H1 (cell line): Measurements from ENCODE around the gene OSBPL6. TPM values are rescaled to one million over a fixed set of nuclear protein-coding genes. Genes with fewer than 3 reads are reported as not detected.

Experiments used
- CBX5 ChIP-seq: fragments of 300-800, 300-1000 bp; sonication (generic); IDR thresholded peaks from 2 replicates; pipeline ENCODE4 v1.7.1; 2016; ENCODE audit warnings: antibody characterized with exemption, low read length, low read depth
- KDM4A ChIP-seq: IDR thresholded peaks from one replicate; pipeline ENCODE4 v1.7.1; 2012; ENCODE audit warnings: low read depth, mild to moderate bottlenecking, moderate library complexity, low read length, inconsistent platforms; ENCODE audit not compliant: severe bottlenecking
- KDM5A ChIP-seq: fragments of 200-600 bp; IDR thresholded peaks from 2 replicates; pipeline ENCODE4 v1.7.1; 2012; ENCODE audit warnings: mild to moderate bottlenecking, low read length, inconsistent platforms, mixed read lengths
- RFX5 ChIP-seq: IDR thresholded peaks from 2 replicates; pipeline ENCODE4 v1.6.1; 2011; ENCODE audit warnings: low read depth, low read length, improper control_type of control experiment, borderline replicate concordance
- SIN3A ChIP-seq, 2 experiments: IDR thresholded peaks in 1 of 2; conservative IDR thresholded peaks in 1 of 2; 2 replicates each; pipeline ENCODE4 v1.6.1; 2011 to 2012; ENCODE audit warnings: low read length in 2 of 2, improper control_type of control experiment in 1 of 2, low read depth in 1 of 2, mild to moderate bottlenecking in 1 of 2
- polyA plus RNA-seq, 7 experiments: library from polyadenylated mRNA; depleted of rRNA in 3 of 7; stranded (reverse) in 5 of 7; unstranded in 2 of 7; fragments of >200 nt in 5 of 7; fragments of 200-250 nt in 2 of 7; gene quantifications; 1 replicate in 5 of 7; 2 replicates in 1 of 7; 4 replicates in 1 of 7; pipeline versions ENCODE4 v1.2.1 to v1.2.3, GENCODE V29; 2011 to 2013; ENCODE audit warnings: missing spikeins in 2 of 7, mixed read lengths in 2 of 7
- total RNA-seq: library from RNA; stranded (reverse); fragmentation: NEBNext Ultra II Directional; extraction: Animal tissue kit (Norgen Biotek cat#: 25700); gene quantifications from 2 replicates; pipeline ENCODE4 v1.2.1, GENCODE V29; 2021

OSBPL6 gene
- total and polyA plus RNA-seq, 2 of the 8 experiments (the other 6 are each of a cell fraction or from before 2014, with no cell fraction given): 1.7 to 5.6 TPM

- no peak for TF ChIP-seq KDM4A
- no peak for TF ChIP-seq RFX5
- no peak for TF ChIP-seq KDM5A
- no peak for TF ChIP-seq CBX5
- no peak for TF ChIP-seq SIN3A (conservative IDR thresholded peaks at IDR 0.05 in 1 of 2, IDR thresholded peaks at IDR 0.05 in 1 of 2; ENCODE audit: low read depth in 1 of 2, low read length in 2 of 2)
These were observed 189.4 kb downstream of the OSBPL6 start (continued) for GRCh38 chr2:178383718-178384117.
